Caco-2 (cell line): ENCODE data around the gene RXRA. TPM values are rescaled to one million over a fixed set of nuclear protein-coding genes. Genes with fewer than 3 reads are reported as not detected.

Source experiments
- BruUV-seq: library from RNA; stranded (reverse); fragments of 400-500 nt; replicated peaks from 2 replicates; lab custom pipeline; 2021; lab: Mats Ljungman, UMichigan
- CTCF ChIA-PET: fragments of 300-600 bp; sonication (Branson Sonifier 250); formaldehyde crosslinking; loops from one replicate; lab custom pipeline; 2022; ENCODE audit warnings: antibody characterized with exemption; lab: Charles Lee
- POLR2A ChIA-PET: fragments of 300-600 bp; sonication (Branson Sonifier 250); formaldehyde crosslinking; loops from one replicate; lab custom pipeline; 2022; ENCODE audit warnings: antibody characterized with exemption; lab: Charles Lee
- DNase-seq, 2 experiments: peaks; one replicate each; pipeline versions ENCODE4 v3.0.0 to v3.0.0-alpha.2; 2020 to 2022
- H3K27me3 ChIP-seq: replicated peaks from 2 replicates; pipeline ENCODE4 v1.6.0; 2011; ENCODE audit warnings: low read length; ENCODE audit not compliant: control insufficient read depth, insufficient read depth
- H3K36me3 ChIP-seq: 2 replicates; pipeline ENCODE4 v1.5.1; 2011; ENCODE audit warnings: low read length; ENCODE audit not compliant: control insufficient read depth, insufficient read depth
- H3K4me1 ChIP-seq: fragments of 250-450 bp; sonication (Bioruptor Pico); 2 replicates; pipeline ENCODE4 v1.5.1; 2020; ENCODE audit warnings: mild to moderate bottlenecking
- H3K4me3 ChIP-seq: 2 replicates; pipeline ENCODE4 v1.5.1; 2011; ENCODE audit warnings: low read depth, mild to moderate bottlenecking, control low read depth, low read length
- H3K9me3 ChIP-seq: fragments of 250-450 bp; sonication (Bioruptor Pico); 2 replicates; pipeline ENCODE4 v1.5.1; 2020; ENCODE audit warnings: mild to moderate bottlenecking, moderate library complexity
- H3K27ac Mint-ChIP-seq: one replicate; pipeline ENCODE4 v1.8.0; 2022; ENCODE audit warnings: mixed read lengths; ENCODE audit not compliant: unreplicated experiment
- H3K27me3 Mint-ChIP-seq: one replicate; pipeline ENCODE4 v1.8.0; 2022; ENCODE audit warnings: mixed read lengths; ENCODE audit not compliant: insufficient read depth, unreplicated experiment
- H3K36me3 Mint-ChIP-seq: one replicate; pipeline ENCODE4 v1.8.0; 2022; ENCODE audit warnings: mild to moderate bottlenecking, mixed read lengths; ENCODE audit not compliant: insufficient read depth, unreplicated experiment
- H3K4me1 Mint-ChIP-seq: one replicate; pipeline ENCODE4 v1.8.0; 2022; ENCODE audit warnings: low read depth, mixed read lengths; ENCODE audit not compliant: unreplicated experiment
- H3K4me3 Mint-ChIP-seq: one replicate; pipeline ENCODE4 v1.8.0; 2022; ENCODE audit warnings: mild to moderate bottlenecking, moderate library complexity, mixed read lengths; ENCODE audit not compliant: unreplicated experiment
- H3K9me3 Mint-ChIP-seq: one replicate; pipeline ENCODE4 v1.8.0; 2022; ENCODE audit warnings: mixed read lengths; ENCODE audit not compliant: unreplicated experiment
- CTCF ChIP-seq, 2 experiments: fragments of 200-600 bp in 1 of 2; IDR thresholded peaks; 1 replicate in 1 of 2; 2 replicates in 1 of 2; pipeline versions ENCODE4 v1.5.1 to v1.8.0; 2011 to 2022; ENCODE audit warnings: antibody characterized with exemption in 1 of 2, control low read depth in 1 of 2, inconsistent platforms in 1 of 2, low read depth in 1 of 2, low read length in 1 of 2, mild to moderate bottlenecking in 1 of 2, moderate library complexity in 1 of 2; ENCODE audit not compliant: insufficient read depth in 1 of 2, severe bottlenecking in 1 of 2, unreplicated experiment in 1 of 2
- intact Hi-C: fragments of 100-400 bp; cut with micrococcal nuclease; formaldehyde crosslinking; loops from one replicate; pipeline ENCODE4 v1.10.0; 2022; ENCODE audit not compliant: unreplicated experiment
- total RNA-seq: library from RNA; stranded (reverse); gene quantifications from 2 replicates; pipeline ENCODE4 v1.2.3, GENCODE V29; 2022

Gene RXRA
- total RNA-seq, 1 experiment from 2014 or later = 69.1 TPM

- H3K4me1 ChIP-seq = peaks cover 4% of the 10 kb centered on the region; the same call in 1 of the 2 replicates
- Mint-ChIP-seq H3K4me3 (no peak overlapping the region), H3K27me3 (peaks cover 2% of the 10 kb centered on the region), H3K9me3 (no peaks in the 10 kb centered on the region), H3K27ac (no peak overlapping the region), H3K36me3 (no peaks in the 10 kb centered on the region), H3K4me1 (no peaks in the 10 kb centered on the region)
- ChIA-PET CTCF (no interaction called here), POLR2A (no interaction called here)
- H3K9me3 ChIP-seq = no peaks in the 10 kb centered on the region
- no peak for TF ChIP-seq CTCF (IDR thresholded peaks at IDR 0.05; ENCODE audit: insufficient read depth in 1 of 2, low read depth in 1 of 2, low read length in 1 of 2, severe bottlenecking in 1 of 2, unreplicated experiment in 1 of 2)
- H3K27me3 ChIP-seq = no peaks in the 10 kb centered on the region
- no peaks in the 10 kb centered on the region for H3K36me3 ChIP-seq
- intact Hi-C loops = no loop called here
- DNase-seq = no peak
- BruUV-seq = no TSS peak
- no peak overlapping the region for H3K4me3 ChIP-seq
Observed at GRCh38 chr9:134295746-134296250, 30.5 kb upstream of the RXRA start.

- no peak overlapping the region for H3K4me3 Mint-ChIP-seq
- no peak for TF ChIP-seq CTCF (IDR thresholded peaks at IDR 0.05; ENCODE audit: insufficient read depth in 1 of 2, low read depth in 1 of 2, low read length in 1 of 2, severe bottlenecking in 1 of 2, unreplicated experiment in 1 of 2)
- no peaks in the 10 kb centered on the region for H3K36me3 ChIP-seq
- intact Hi-C loops = no loop called here
- POLR2A ChIA-PET = no interaction called here
- no peaks in the 10 kb centered on the region for H3K36me3 Mint-ChIP-seq
- BruUV-seq = no TSS peak
- peaks cover 2% of the 10 kb centered on the region for H3K27me3 Mint-ChIP-seq
- no peak for DNase-seq
- H3K4me1 Mint-ChIP-seq = no peaks in the 10 kb centered on the region
- H3K9me3 ChIP-seq = no peaks in the 10 kb centered on the region
- H3K4me3 ChIP-seq = no peak overlapping the region
- peaks cover 4% of the 10 kb centered on the region; the same call in 1 of the 2 replicates for H3K4me1 ChIP-seq
- CTCF ChIA-PET = no interaction called here
- no peaks in the 10 kb centered on the region for H3K27me3 ChIP-seq
- H3K9me3 Mint-ChIP-seq = no peaks in the 10 kb centered on the region
- H3K27ac Mint-ChIP-seq = no peak overlapping the region
Observed at GRCh38 chr9:134296301-134297082, 29.8 kb upstream of the RXRA start.

- H3K4me1 ChIP-seq = peaks cover 4% of the 10 kb centered on the region; the same call in 1 of the 2 replicates
- CTCF ChIA-PET = no interaction called here
- Mint-ChIP-seq H3K9me3 (no peaks in the 10 kb centered on the region), H3K4me1 (no peaks in the 10 kb centered on the region), H3K27ac (no peak overlapping the region), H3K4me3 (no peak overlapping the region), H3K27me3 (peaks cover 2% of the 10 kb centered on the region), H3K36me3 (no peaks in the 10 kb centered on the region)
- H3K9me3 ChIP-seq = no peaks in the 10 kb centered on the region
- POLR2A ChIA-PET = no interaction called here
- H3K4me3 ChIP-seq = no peak overlapping the region
- TF ChIP-seq CTCF (IDR thresholded peaks at IDR 0.05; ENCODE audit: insufficient read depth in 1 of 2, low read depth in 1 of 2, low read length in 1 of 2, severe bottlenecking in 1 of 2, unreplicated experiment in 1 of 2) = no peak
- intact Hi-C loops = no loop called here
- no peaks in the 10 kb centered on the region for H3K36me3 ChIP-seq
- no peak for DNase-seq
- BruUV-seq = no TSS peak
- no peaks in the 10 kb centered on the region for H3K27me3 ChIP-seq
Observed at GRCh38 chr9:134297083-134297410, 29.2 kb upstream of the RXRA start.
